Activated T-helper 17 cell treated with anti-CD3 and anti-CD28 coated beads, Interleukin-2, amount 50 U/mL, for 72 hours (primary cell): ENCODE measurements around the gene AADACL3. TPM values are rescaled to one million over a fixed set of nuclear protein-coding genes. Genes with fewer than 3 reads are reported as not detected.

Experiments used
- ATAC-seq: fragments of 150-1000 bp; cut with Tn5 transposase; replicated peaks from 2 replicates; pipeline ENCODE4 v1.10.0; 2021; ENCODE audit warnings: mild to moderate bottlenecking, moderate library complexity
- H3K27ac Mint-ChIP-seq: one replicate; pipeline ENCODE4 v1.8.0; 2022; ENCODE audit warnings: mixed read lengths
- H3K27me3 Mint-ChIP-seq: one replicate; pipeline ENCODE4 v1.8.0; 2022; ENCODE audit warnings: mixed read lengths
- H3K36me3 Mint-ChIP-seq: one replicate; pipeline ENCODE4 v1.8.0; 2022; ENCODE audit warnings: low read depth, mild to moderate bottlenecking, mixed read lengths
- H3K4me1 Mint-ChIP-seq: one replicate; pipeline ENCODE4 v1.8.0; 2022; ENCODE audit warnings: mixed read lengths
- H3K4me3 Mint-ChIP-seq: one replicate; pipeline ENCODE4 v1.8.0; 2022; ENCODE audit warnings: mild to moderate bottlenecking, mixed read lengths
- H3K9me3 Mint-ChIP-seq: one replicate; pipeline ENCODE4 v1.8.0; 2022; ENCODE audit warnings: mixed read lengths
- total RNA-seq, 2 donors: library from RNA; stranded (reverse); gene quantifications; one replicate each; pipeline ENCODE4 v1.2.3, GENCODE V29; 2022

The AADACL3 gene
- total RNA-seq, 2 donors from 2014 or later = not detected

DNA sequence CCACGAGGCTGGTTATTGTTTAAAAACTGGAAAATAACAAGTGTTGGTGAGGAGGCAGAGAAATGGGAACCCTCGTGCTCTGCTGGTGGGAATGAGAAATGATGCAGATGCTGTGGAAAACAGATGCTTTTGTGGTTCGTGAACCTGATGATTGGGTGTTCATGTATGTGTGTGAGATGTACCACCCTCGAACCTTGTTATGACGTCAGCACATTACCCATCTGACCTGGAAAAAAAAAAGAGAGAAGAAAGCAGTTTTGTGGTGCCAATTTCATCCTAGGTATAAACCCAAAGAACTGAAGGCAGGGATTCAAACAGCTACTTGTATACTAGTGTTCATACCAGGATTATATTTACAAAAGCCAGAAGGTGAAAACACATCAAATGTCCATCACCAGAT lies 23.7 kb downstream of the AADACL3 start:
- no peak for ATAC-seq
- no peaks in the 10 kb centered on the region for H3K4me1 Mint-ChIP-seq
- H3K27me3 Mint-ChIP-seq = peaks cover 49% of the 10 kb centered on the region
- H3K36me3 Mint-ChIP-seq = no peaks in the 10 kb centered on the region
- H3K27ac Mint-ChIP-seq = no peak overlapping the region
- H3K4me3 Mint-ChIP-seq = no peak overlapping the region
- H3K9me3 Mint-ChIP-seq = peaks cover 10% of the 10 kb centered on the region

DNA sequence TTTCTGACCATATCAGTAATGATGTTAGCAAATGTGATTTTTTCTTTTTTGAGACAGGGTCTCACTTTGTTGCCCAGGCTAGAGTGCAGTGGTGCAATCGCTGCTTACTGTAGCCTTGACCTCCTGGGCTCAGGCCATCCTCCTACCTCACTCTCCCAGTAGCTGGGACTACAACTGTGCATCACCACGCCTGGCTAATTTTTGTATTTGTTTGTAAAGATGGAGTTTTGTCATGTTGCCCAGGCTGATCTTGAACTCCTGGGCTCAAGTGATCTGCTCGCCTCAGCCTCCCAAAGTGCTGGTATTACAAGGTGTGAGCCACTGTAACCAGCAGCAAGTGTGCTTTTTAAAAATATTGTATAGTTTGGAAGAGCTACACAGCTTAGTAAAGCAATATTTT lies 26.0 kb downstream of the AADACL3 start:
- ATAC-seq = no peak
- Mint-ChIP-seq H3K4me1 (no peaks in the 10 kb centered on the region), H3K27me3 (peaks cover 42% of the 10 kb centered on the region), H3K27ac (no peak overlapping the region), H3K9me3 (peaks cover 1% of the 10 kb centered on the region), H3K4me3 (no peak overlapping the region), H3K36me3 (no peaks in the 10 kb centered on the region)

GRCh38 chr1:12745126-12745991 lies 29.4 kb downstream of the AADACL3 start:
- Mint-ChIP-seq H3K4me3 (no peak overlapping the region), H3K4me1 (no peaks in the 10 kb centered on the region), H3K27ac (no peak overlapping the region), H3K9me3 (peaks cover 19% of the 10 kb centered on the region), H3K27me3 (peaks cover 37% of the 10 kb centered on the region), H3K36me3 (peaks cover 6% of the 10 kb centered on the region)
- no peak for ATAC-seq

- H3K27me3 Mint-ChIP-seq = peaks cover 43% of the 10 kb centered on the region
Measured at GRCh38 chr1:12745992-12746323, 30.0 kb downstream of the AADACL3 start, which contains the start of gene CFAP107. CFAP107 (plus strand) TSS chr1:12746200; CDS start chr1:12746431, 231 bp downstream.

DNA sequence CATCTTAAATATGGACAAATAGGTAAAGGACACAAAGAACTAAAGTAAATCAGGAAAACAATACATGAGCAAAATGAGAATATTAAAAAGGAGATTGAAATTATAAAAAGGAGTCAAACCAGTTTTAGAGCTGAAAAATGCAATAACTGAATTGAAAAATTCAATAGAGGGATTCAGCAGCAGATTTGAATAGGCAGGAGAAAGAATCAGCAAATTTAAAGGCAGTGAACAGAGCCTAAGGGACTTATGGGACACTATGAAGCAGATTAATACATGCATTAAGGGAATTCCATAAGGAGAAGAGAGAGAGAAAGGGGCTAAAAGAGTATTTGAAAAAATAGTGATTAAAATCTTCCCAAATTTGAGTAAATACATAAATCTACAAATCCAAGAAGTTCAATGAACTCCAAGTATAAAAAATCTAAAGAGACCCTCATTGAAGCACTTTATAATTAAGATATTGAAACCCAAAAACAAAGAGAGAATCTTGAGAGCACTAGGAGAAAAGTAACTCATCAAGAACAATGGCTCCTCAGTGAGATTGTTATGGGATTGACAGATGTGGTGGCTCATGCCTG lies 33.0 kb downstream of the AADACL3 start:
- Mint-ChIP-seq H3K36me3 (peaks cover 6% of the 10 kb centered on the region), H3K27me3 (peaks cover 49% of the 10 kb centered on the region), H3K27ac (no peak overlapping the region), H3K4me1 (no peaks in the 10 kb centered on the region), H3K4me3 (no peak overlapping the region), H3K9me3 (peaks cover 22% of the 10 kb centered on the region)
- ATAC-seq = no peak

More at GRCh38 chr1:12745992-12746323, 30.0 kb downstream of the AADACL3 start, which contains the start of gene CFAP107:
- no peaks in the 10 kb centered on the region for H3K4me1 Mint-ChIP-seq
- peak; percentile 38 for ATAC-seq
- peaks cover 6% of the 10 kb centered on the region for H3K36me3 Mint-ChIP-seq
- H3K27ac Mint-ChIP-seq = no peak within 1 kb of the TSS
- no peak within 1 kb of the TSS for H3K4me3 Mint-ChIP-seq
- peaks cover 22% of the 10 kb centered on the region for H3K9me3 Mint-ChIP-seq

- Mint-ChIP-seq H3K27ac (no peak overlapping the region), H3K9me3 (peaks cover 6% of the 10 kb centered on the region), H3K4me1 (no peaks in the 10 kb centered on the region), H3K27me3 (peaks cover 54% of the 10 kb centered on the region), H3K36me3 (no peaks in the 10 kb centered on the region), H3K4me3 (no peak overlapping the region)
- no peak for ATAC-seq
Measured at GRCh38 chr1:12754738-12755137, 38.8 kb downstream of the AADACL3 start.

DNA sequence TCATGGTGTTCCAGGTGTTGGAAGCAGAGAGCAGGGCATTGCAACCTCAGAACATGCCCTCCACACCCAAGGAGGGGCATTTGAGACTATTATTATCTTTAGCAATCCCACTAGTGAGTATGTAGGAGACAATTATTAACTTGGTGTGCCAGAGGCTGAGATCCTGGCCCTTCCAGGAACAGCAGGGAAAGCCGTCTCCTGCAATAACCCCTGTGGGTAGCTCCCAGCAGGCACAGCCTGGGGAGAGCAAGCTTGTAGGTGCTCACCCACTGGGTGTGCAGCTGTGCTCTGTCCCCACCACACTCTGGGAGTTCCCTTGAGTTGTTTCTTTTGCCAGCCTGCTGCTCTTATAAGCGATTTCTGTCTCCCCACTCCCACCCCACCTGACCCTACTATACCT lies 40.4 kb downstream of the AADACL3 start:
- Mint-ChIP-seq H3K4me1 (no peaks in the 10 kb centered on the region), H3K27me3 (peaks cover 49% of the 10 kb centered on the region), H3K4me3 (no peak overlapping the region), H3K36me3 (no peaks in the 10 kb centered on the region), H3K27ac (no peak overlapping the region), H3K9me3 (no peaks in the 10 kb centered on the region)
- ATAC-seq = no peak

GRCh38 chr1:12756768-12757413 lies 41.0 kb downstream of the AADACL3 start:
- peaks cover 49% of the 10 kb centered on the region for H3K27me3 Mint-ChIP-seq
- no peaks in the 10 kb centered on the region for H3K36me3 Mint-ChIP-seq
- H3K4me3 Mint-ChIP-seq = no peak overlapping the region
- H3K27ac Mint-ChIP-seq = no peak overlapping the region
- ATAC-seq = no peak
- H3K4me1 Mint-ChIP-seq = no peaks in the 10 kb centered on the region
- H3K9me3 Mint-ChIP-seq = no peaks in the 10 kb centered on the region

DNA sequence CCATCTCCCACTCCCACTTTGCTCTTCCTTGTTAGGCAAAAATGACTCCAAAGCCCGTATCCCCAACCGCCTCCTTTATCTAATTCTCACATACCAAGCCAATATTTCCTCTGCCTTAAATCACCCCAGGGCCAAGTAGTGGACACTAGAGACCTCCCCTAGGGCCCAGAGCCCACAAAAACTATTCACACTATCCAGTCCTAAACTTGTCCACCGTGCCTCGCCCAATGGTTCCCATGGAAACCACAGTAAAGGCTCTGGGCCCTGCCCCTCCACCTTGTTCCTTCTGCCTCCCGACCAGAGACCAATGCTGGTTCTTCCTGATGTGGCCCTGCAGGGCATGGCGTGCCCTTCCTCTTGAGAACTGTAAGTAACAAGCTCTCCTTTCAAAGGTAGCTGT lies 41.9 kb downstream of the AADACL3 start:
- H3K36me3 Mint-ChIP-seq = no peaks in the 10 kb centered on the region
- no peak for ATAC-seq
- no peaks in the 10 kb centered on the region for H3K9me3 Mint-ChIP-seq
- no peak overlapping the region for H3K27ac Mint-ChIP-seq
- no peak overlapping the region for H3K4me3 Mint-ChIP-seq
- no peaks in the 10 kb centered on the region for H3K4me1 Mint-ChIP-seq
- peaks cover 52% of the 10 kb centered on the region for H3K27me3 Mint-ChIP-seq

DNA sequence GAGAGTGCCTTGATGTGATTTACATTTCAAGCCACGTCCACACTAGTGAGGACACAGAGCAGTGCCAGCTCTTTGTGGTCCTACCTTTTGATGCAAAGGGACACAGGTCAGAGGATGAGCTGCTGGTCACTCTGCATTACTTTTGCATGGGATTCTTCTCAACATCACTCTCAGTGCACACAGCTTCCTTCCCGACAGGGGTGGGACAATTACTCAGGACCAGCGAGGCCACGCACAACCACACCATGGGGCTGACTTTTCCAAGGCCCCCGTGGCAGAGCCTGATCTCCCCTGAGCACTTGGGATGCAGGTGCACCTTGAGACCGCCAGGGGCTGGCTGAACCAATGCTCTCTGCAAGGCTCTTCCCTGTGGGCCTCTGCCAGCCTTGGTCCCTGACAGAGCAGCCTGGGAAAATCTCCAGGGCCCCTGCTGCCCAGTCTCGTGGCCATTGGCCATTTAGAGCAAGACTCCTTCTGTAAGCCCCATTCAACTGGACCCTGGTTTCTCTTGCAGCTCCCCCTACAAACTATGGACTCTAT lies 44.4 kb downstream of the AADACL3 start:
- Mint-ChIP-seq H3K9me3 (no peaks in the 10 kb centered on the region), H3K4me3 (no peak overlapping the region), H3K27ac (no peak overlapping the region), H3K36me3 (no peaks in the 10 kb centered on the region), H3K27me3 (peaks cover 41% of the 10 kb centered on the region), H3K4me1 (no peaks in the 10 kb centered on the region)
- ATAC-seq = no peak

DNA sequence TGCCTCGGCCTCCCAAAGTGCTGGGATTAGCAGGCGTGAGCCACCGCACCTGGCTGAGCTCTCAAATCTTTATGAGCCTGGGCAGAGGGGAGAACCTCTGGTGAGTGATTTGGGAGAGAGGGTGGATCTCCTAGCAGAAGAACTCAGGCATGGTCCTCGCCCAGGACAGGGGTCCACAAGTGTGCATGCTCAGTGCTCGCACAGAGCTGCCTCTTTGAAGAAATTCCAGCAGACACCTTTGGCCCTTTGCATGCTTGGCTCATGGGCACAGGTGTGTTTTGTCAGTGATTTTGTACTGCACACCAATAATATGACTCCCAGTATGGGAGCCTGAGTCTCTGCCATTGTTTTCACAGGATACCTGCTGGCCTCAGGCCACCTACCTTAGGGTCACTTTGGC lies 45.9 kb downstream of the AADACL3 start:
- Mint-ChIP-seq H3K27me3 (peaks cover 38% of the 10 kb centered on the region), H3K27ac (no peak overlapping the region), H3K4me1 (no peaks in the 10 kb centered on the region), H3K36me3 (no peaks in the 10 kb centered on the region), H3K9me3 (no peaks in the 10 kb centered on the region), H3K4me3 (no peak overlapping the region)
- no peak for ATAC-seq

GRCh38 chr1:12762766-12763165 lies 46.9 kb downstream of the AADACL3 start:
- H3K27me3 Mint-ChIP-seq = peaks cover 45% of the 10 kb centered on the region

GRCh38 chr1:12763479-12763878 lies 47.6 kb downstream of the AADACL3 start:
- no peak for ATAC-seq
- no peaks in the 10 kb centered on the region for H3K36me3 Mint-ChIP-seq
- no peaks in the 10 kb centered on the region for H3K4me1 Mint-ChIP-seq
- no peak overlapping the region for H3K27ac Mint-ChIP-seq
- H3K9me3 Mint-ChIP-seq = no peaks in the 10 kb centered on the region
- peaks cover 42% of the 10 kb centered on the region for H3K27me3 Mint-ChIP-seq
- H3K4me3 Mint-ChIP-seq = no peak overlapping the region

More at GRCh38 chr1:12762766-12763165, 46.9 kb downstream of the AADACL3 start:
- Mint-ChIP-seq H3K4me1 (no peaks in the 10 kb centered on the region), H3K4me3 (no peak overlapping the region), H3K9me3 (no peaks in the 10 kb centered on the region), H3K27ac (no peak overlapping the region), H3K36me3 (no peaks in the 10 kb centered on the region)
- no peak for ATAC-seq

GRCh38 chr1:12764016-12764415 lies 48.1 kb downstream of the AADACL3 start:
- Mint-ChIP-seq H3K36me3 (no peaks in the 10 kb centered on the region), H3K4me3 (no peak overlapping the region), H3K27me3 (peaks cover 38% of the 10 kb centered on the region), H3K9me3 (no peaks in the 10 kb centered on the region), H3K4me1 (no peaks in the 10 kb centered on the region), H3K27ac (no peak overlapping the region)
- no peak for ATAC-seq
